ENCODE measurements around the gene ALX4. TPM values are rescaled to one million over a fixed set of nuclear protein-coding genes. Genes with fewer than 3 reads are reported as not detected.

ALX4 gene
- total and polyA plus RNA-seq, 5 donors, result 0.07 TPM; not detected in 4

GRCh38 chr11:44288133-44288526 is 21.8 kb downstream of the ALX4 start:
- Histone ChIP-seq H3K4me1 (ENCODE audit: control insufficient read depth, insufficient read depth, low read length) (no peaks in the 10 kb centered on the region), H3K27me3 (ENCODE audit: control insufficient read depth, insufficient read depth) (no peaks in the 10 kb centered on the region), H3K27ac (ENCODE audit: low read length) (no peak overlapping the region), H3K9me3 (ENCODE audit: control insufficient read depth, low read length) (no peaks in the 10 kb centered on the region), H3K4me3 (ENCODE audit: low read length) (no peak overlapping the region)
- ATAC-seq (no peak), DNase-seq (no peak)
- WGBS, result 95% methylated on average over 3 of the region's 3 CpGs
- intact Hi-C loops (cut with DNase I), result loop anchor here in 2 of 4 donors (5.0 to 10.0 kb wide), 2 partner anchors 153 to 249 kb away; no protein-coding TSS in a partner anchor

GRCh38 chr11:44286911-44287310 is 23.0 kb downstream of the ALX4 start:
- intact Hi-C loops (cut with DNase I), result loop anchor here (2.0 to 10.0 kb wide), 3 partner anchors 152 to 252 kb away; no protein-coding TSS in a partner anchor
- Histone ChIP-seq H3K9me3 (ENCODE audit: control insufficient read depth, low read length) (no peaks in the 10 kb centered on the region), H3K4me3 (ENCODE audit: low read length) (no peak overlapping the region), H3K4me1 (ENCODE audit: control insufficient read depth, insufficient read depth, low read length) (no peaks in the 10 kb centered on the region), H3K27ac (ENCODE audit: low read length) (no peak overlapping the region), H3K27me3 (ENCODE audit: control insufficient read depth, insufficient read depth) (no peaks in the 10 kb centered on the region)
- no peak for DNase-seq
- WGBS, result 88% methylated on average over 11 of the region's 11 CpGs
- no peak for ATAC-seq

GRCh38 chr11:44286268-44286880 is 23.6 kb downstream of the ALX4 start:
- Histone ChIP-seq H3K9me3 (ENCODE audit: control insufficient read depth, low read length) (no peaks in the 10 kb centered on the region), H3K27me3 (ENCODE audit: control insufficient read depth, insufficient read depth) (no peaks in the 10 kb centered on the region), H3K27ac (ENCODE audit: low read length) (no peak overlapping the region), H3K4me3 (ENCODE audit: low read length) (no peak overlapping the region), H3K4me1 (ENCODE audit: control insufficient read depth, insufficient read depth, low read length) (no peaks in the 10 kb centered on the region)
- intact Hi-C loops (cut with DNase I), result loop anchor here (2.0 to 10.0 kb wide), 3 partner anchors 152 to 252 kb away; no protein-coding TSS in a partner anchor
- ATAC-seq (peak in 1 of 2 donors; percentile 78), DNase-seq (peak in 2 of 3 donors; percentile 49 to 70)
- WGBS, result 60% methylated on average over 10 of the region's 10 CpGs

- 64% methylated on average over 2 of the region's 2 CpGs for WGBS
- ATAC-seq (peak in 1 of 2 donors; percentile 12), DNase-seq (no peak)
- no peak overlapping the region for H3K4me3 ChIP-seq (ENCODE audit: low read length)
- intact Hi-C loops (cut with DNase I), result loop anchor here (2.0 to 10.0 kb wide), 3 partner anchors 151 to 253 kb away; no protein-coding TSS in a partner anchor
- H3K27ac ChIP-seq (ENCODE audit: low read length), result no peak overlapping the region
- no peaks in the 10 kb centered on the region for H3K9me3 ChIP-seq (ENCODE audit: control insufficient read depth, low read length)
- no peaks in the 10 kb centered on the region for H3K4me1 ChIP-seq (ENCODE audit: control insufficient read depth, insufficient read depth, low read length)
- no peaks in the 10 kb centered on the region for H3K27me3 ChIP-seq (ENCODE audit: control insufficient read depth, insufficient read depth)
Observed at GRCh38 chr11:44285756-44286155, 24.2 kb downstream of the ALX4 start.

GRCh38 chr11:44282620-44283019 is 27.3 kb downstream of the ALX4 start:
- 95% methylated on average over 5 of the region's 5 CpGs for WGBS
- H3K27ac ChIP-seq (ENCODE audit: low read length), result no peak overlapping the region
- no peaks in the 10 kb centered on the region for H3K27me3 ChIP-seq (ENCODE audit: control insufficient read depth, insufficient read depth)
- no peaks in the 10 kb centered on the region for H3K4me1 ChIP-seq (ENCODE audit: control insufficient read depth, insufficient read depth, low read length)
- ATAC-seq, result no peak
- H3K9me3 ChIP-seq (ENCODE audit: control insufficient read depth, low read length), result no peaks in the 10 kb centered on the region
- H3K4me3 ChIP-seq (ENCODE audit: low read length), result no peak overlapping the region
- intact Hi-C loops (cut with DNase I), result loop anchor here in 1 of 4 donors (10.0 kb wide), 1 partner anchor 148 kb away; no protein-coding TSS in a partner anchor
- DNase-seq, result no peak

GRCh38 chr11:44281151-44281550 is 28.8 kb downstream of the ALX4 start:
- H3K27me3 ChIP-seq (ENCODE audit: control insufficient read depth, insufficient read depth), result no peaks in the 10 kb centered on the region
- ATAC-seq, result no peak
- no peaks in the 10 kb centered on the region for H3K4me1 ChIP-seq (ENCODE audit: control insufficient read depth, insufficient read depth, low read length)
- WGBS, result 94% methylated on average over 9 of the region's 9 CpGs
- no peak overlapping the region for H3K4me3 ChIP-seq (ENCODE audit: low read length)
- H3K9me3 ChIP-seq (ENCODE audit: control insufficient read depth, low read length), result no peaks in the 10 kb centered on the region
- no peak overlapping the region for H3K27ac ChIP-seq (ENCODE audit: low read length)
- DNase-seq, result no peak
- intact Hi-C loops (cut with DNase I), result loop anchor here in 1 of 4 donors (10.0 kb wide), 1 partner anchor 146 kb away; no protein-coding TSS in a partner anchor

- ATAC-seq (no peak), DNase-seq (no peak)
- Histone ChIP-seq H3K27me3 (ENCODE audit: control insufficient read depth, insufficient read depth) (no peaks in the 10 kb centered on the region), H3K27ac (ENCODE audit: low read length) (no peak overlapping the region), H3K4me3 (ENCODE audit: low read length) (no peak overlapping the region), H3K4me1 (ENCODE audit: control insufficient read depth, insufficient read depth, low read length) (no peaks in the 10 kb centered on the region), H3K9me3 (ENCODE audit: control insufficient read depth, low read length) (no peaks in the 10 kb centered on the region)
- intact Hi-C loops (cut with DNase I), result loop anchor here in 1 of 4 donors (10.0 kb wide), 1 partner anchor 145 kb away; no protein-coding TSS in a partner anchor
- 86% methylated on average over 7 of the region's 7 CpGs for WGBS
Observed at GRCh38 chr11:44280257-44280656, 29.7 kb downstream of the ALX4 start.

GRCh38 chr11:44279483-44279882 is 30.5 kb downstream of the ALX4 start:
- no peak for ATAC-seq
- no peaks in the 10 kb centered on the region for H3K4me1 ChIP-seq (ENCODE audit: control insufficient read depth, insufficient read depth, low read length)
- no peak overlapping the region for H3K4me3 ChIP-seq (ENCODE audit: low read length)
- 85% methylated on average over 6 of the region's 6 CpGs for WGBS
- no peak for DNase-seq
- H3K27ac ChIP-seq (ENCODE audit: low read length), result no peak overlapping the region
- intact Hi-C loops (cut with DNase I), result no loop called here
- no peaks in the 10 kb centered on the region for H3K9me3 ChIP-seq (ENCODE audit: control insufficient read depth, low read length)
- no peaks in the 10 kb centered on the region for H3K27me3 ChIP-seq (ENCODE audit: control insufficient read depth, insufficient read depth)

GRCh38 chr11:44277196-44278090 is 32.5 kb downstream of the ALX4 start:
- intact Hi-C loops (cut with DNase I), result no loop called here
- H3K4me1 ChIP-seq (ENCODE audit: control insufficient read depth, insufficient read depth, low read length), result no peaks in the 10 kb centered on the region
- DNase-seq (no peak), ATAC-seq (no peak)
- no peaks in the 10 kb centered on the region for H3K9me3 ChIP-seq (ENCODE audit: control insufficient read depth, low read length)
- WGBS, result 86% methylated on average over 18 of the region's 18 CpGs
- H3K27ac ChIP-seq (ENCODE audit: low read length), result no peak overlapping the region
- H3K27me3 ChIP-seq (ENCODE audit: control insufficient read depth, insufficient read depth), result no peaks in the 10 kb centered on the region
- H3K4me3 ChIP-seq (ENCODE audit: low read length), result no peak overlapping the region

GRCh38 chr11:44275961-44276550 is 33.9 kb downstream of the ALX4 start:
- Histone ChIP-seq H3K27me3 (ENCODE audit: control insufficient read depth, insufficient read depth) (no peaks in the 10 kb centered on the region), H3K27ac (ENCODE audit: low read length) (no peak overlapping the region), H3K9me3 (ENCODE audit: control insufficient read depth, low read length) (no peaks in the 10 kb centered on the region), H3K4me1 (ENCODE audit: control insufficient read depth, insufficient read depth, low read length) (no peaks in the 10 kb centered on the region), H3K4me3 (ENCODE audit: low read length) (no peak overlapping the region)
- ATAC-seq (no peak), DNase-seq (no peak)
- intact Hi-C loops (cut with DNase I), result no loop called here
- WGBS, result 85% methylated on average over 7 of the region's 7 CpGs

- no peak for DNase-seq
- 98% methylated on average over 10 of the region's 10 CpGs for WGBS
- Histone ChIP-seq H3K9me3 (ENCODE audit: control insufficient read depth, low read length) (no peaks in the 10 kb centered on the region), H3K4me1 (ENCODE audit: control insufficient read depth, insufficient read depth, low read length) (no peaks in the 10 kb centered on the region), H3K4me3 (ENCODE audit: low read length) (no peak overlapping the region), H3K27ac (ENCODE audit: low read length) (no peak overlapping the region), H3K27me3 (ENCODE audit: control insufficient read depth, insufficient read depth) (no peaks in the 10 kb centered on the region)
- no peak for ATAC-seq
- intact Hi-C loops (cut with DNase I), result no loop called here
Observed at GRCh38 chr11:44275241-44275640, 34.7 kb downstream of the ALX4 start.

Data from right cardiac atrium (tissue), 5 donors.